Measurements from ENCODE around the gene PTPN2. TPM values are rescaled to one million over a fixed set of nuclear protein-coding genes. Genes with fewer than 3 reads are reported as not detected.

The PTPN2 gene
- total RNA-seq, 4 donors from 2014 or later = 27.2 to 97.9 (median 39.9) TPM

DNA sequence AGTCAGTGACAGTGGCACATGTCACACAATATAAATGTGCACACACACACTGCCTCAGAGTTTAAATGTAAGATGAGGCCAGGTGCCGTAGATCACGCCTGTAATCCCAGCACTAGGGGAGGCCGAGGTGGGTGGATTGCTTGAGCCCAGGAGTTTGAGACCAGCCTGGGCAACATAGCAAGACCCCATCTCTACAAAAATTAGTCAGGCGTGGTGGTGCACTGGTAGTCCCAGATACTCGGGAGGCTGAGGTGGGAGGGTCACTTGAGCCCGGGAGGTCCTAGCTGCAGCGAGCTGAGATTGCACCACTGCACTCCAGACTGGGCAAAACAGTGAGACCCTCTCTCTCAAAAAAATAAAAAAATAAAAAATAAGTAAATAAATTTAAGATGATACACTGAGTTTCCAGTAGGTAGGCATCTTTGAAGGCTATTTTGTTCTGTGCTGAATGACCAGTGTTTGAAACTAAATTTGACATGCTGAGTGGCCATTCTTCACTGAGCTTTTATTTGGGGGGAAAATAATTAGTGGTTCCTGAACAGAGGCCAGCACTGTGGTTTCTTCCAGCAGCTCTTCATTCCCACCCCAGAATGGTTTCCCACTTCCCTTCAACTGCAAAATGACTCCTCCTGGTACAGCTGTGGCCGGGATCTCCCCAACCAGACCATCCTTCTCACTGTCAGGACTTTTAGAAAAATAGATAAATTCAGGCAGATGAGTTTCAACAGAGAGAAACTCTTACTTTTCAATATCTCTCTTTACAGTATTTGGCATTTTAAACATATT lies 136.3 kb downstream of the PTPN2 start:
- ATAC-seq (ENCODE audit: low FRiP score) (no peak), DNase-seq (ENCODE audit: low spot score) (no peak)
- TF ChIP-seq, protein P1, sequence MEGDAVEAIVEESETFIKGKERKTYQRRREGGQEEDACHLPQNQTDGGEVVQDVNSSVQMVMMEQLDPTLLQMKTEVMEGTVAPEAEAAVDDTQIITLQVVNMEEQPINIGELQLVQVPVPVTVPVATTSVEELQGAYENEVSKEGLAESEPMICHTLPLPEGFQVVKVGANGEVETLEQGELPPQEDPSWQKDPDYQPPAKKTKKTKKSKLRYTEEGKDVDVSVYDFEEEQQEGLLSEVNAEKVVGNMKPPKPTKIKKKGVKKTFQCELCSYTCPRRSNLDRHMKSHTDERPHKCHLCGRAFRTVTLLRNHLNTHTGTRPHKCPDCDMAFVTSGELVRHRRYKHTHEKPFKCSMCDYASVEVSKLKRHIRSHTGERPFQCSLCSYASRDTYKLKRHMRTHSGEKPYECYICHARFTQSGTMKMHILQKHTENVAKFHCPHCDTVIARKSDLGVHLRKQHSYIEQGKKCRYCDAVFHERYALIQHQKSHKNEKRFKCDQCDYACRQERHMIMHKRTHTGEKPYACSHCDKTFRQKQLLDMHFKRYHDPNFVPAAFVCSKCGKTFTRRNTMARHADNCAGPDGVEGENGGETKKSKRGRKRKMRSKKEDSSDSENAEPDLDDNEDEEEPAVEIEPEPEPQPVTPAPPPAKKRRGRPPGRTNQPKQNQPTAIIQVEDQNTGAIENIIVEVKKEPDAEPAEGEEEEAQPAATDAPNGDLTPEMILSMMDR (IDR thresholded peaks at IDR 0.05) = no peak

DNA sequence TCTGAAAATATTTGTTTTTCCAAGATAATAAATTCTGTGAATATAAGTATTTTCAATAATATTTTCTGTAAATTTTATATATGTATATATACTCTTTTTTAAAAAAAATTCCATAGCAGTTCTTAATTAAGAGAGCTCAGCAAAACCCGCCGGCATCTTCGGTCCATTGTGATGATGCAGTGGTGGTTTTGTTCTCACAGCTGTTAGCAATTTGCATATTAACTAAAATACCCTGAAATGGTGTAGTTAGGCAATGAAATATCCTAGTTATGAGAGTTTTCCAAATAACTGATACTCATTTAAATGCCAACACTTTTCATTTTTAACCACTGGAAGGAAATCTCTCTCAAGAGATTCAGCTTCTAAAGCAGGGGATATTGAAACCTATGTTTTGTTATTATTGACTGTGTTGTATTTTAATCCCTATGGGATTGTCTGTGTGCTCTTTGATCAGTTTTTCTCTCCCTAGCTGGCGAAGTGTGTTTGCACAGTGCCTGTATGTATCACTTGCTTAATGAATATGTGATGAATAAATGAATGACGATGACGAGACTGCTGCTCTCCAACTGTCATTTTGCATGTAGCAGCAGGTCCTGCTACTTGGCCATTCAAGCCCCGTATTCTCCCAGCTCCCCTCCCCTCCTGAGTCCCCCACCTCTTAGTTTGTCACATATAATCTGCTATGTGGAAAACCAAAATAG lies 138.8 kb downstream of the PTPN2 start:
- DNase-seq (ENCODE audit: low spot score) (no peak), ATAC-seq (ENCODE audit: low FRiP score) (no peak)
- TF ChIP-seq, protein P1 (IDR thresholded peaks at IDR 0.05) = no peak

DNA sequence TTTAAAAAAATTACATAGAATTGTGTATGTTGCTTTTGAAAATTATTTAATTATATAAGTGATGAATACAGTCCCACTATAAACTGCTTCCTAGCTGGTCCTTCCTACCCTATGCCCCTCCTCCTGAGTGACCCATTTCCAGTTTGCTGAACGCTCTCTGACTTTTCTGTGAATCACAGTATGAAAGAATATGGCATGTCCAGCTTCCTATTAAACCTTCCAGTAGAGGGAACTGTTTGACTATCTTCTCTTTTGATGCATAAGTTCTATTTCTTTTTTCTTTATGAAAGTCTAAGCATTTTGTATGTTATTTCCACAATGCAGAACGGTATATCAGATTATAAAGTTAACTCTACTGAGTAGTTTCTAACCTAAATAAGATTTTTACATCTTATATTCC lies 139.9 kb downstream of the PTPN2 start:
- TF ChIP-seq, protein P1 (IDR thresholded peaks at IDR 0.05) = no peak
- peak; percentile 85 for ATAC-seq (ENCODE audit: low FRiP score)
- DNase-seq (ENCODE audit: low spot score) = no peak

DNA sequence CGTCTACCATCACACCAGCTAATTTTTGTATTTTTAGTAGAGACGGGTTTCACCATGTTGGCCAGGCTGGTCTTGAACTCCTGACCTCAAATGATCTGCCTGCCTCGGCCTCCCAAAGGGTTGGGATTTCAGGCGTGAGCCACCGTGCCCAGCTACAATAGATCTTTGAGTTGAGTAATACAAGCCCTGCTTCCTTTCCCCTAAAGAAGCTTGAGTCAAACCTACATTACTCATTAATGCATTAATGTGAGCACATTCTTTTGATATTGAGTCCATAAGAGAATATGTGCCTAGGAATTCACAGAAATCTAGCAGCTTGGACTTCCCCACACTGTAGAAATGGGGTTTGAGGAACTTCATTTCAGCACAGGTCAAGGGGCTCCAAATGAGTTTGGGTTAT lies 141.6 kb downstream of the PTPN2 start:
- ATAC-seq (ENCODE audit: low FRiP score) (no peak), DNase-seq (ENCODE audit: low spot score) (no peak)
- TF ChIP-seq, protein P1 (IDR thresholded peaks at IDR 0.05) = no peak

Small RNAs within 50 kb of the gene (small RNA-seq; reads per million reads assigned to genes)
- gene RF00019 = not detected

Other genes starting within 250 kb of the PTPN2 start
- 10 to 100 TPM; 16.8 to 29.2 (median 24.8) TPM for gene SPIRE1, start 226.1 kb downstream of the PTPN2 start, total RNA-seq
- gene CEP76, start 181.5 kb downstream of the PTPN2 start, total RNA-seq = 10 to 100 TPM in 1 of 4 donors, 1 to 10 TPM in 3; 8.2 to 10.9 (median 9.5) TPM
- 10 to 100 TPM; 62.8 to 88.0 (median 69.3) TPM for gene PSMG2, start 181.2 kb downstream of the PTPN2 start, total RNA-seq
- 100 to 1,000 TPM in 1 of 4 donors, 10 to 100 TPM in 3; 28.4 to 102 (median 48.6) TPM for gene SEH1L, start 63.8 kb upstream of the PTPN2 start, total RNA-seq
- gene CEP192, start 107.1 kb upstream of the PTPN2 start, total RNA-seq = 10 to 100 TPM; 13.3 to 29.6 (median 15.6) TPM

Data from omental fat pad (tissue), 4 donors.